HG03064 (cell line): ENCODE results near the gene ENDOG.

Experiments
- ATAC-seq: cut with Tn5 transposase; IDR thresholded peaks from one replicate; pipeline ENCODE4 v1.9.1; 2021; ENCODE audit warnings: low read depth; ENCODE audit not compliant: unreplicated experiment

ENDOG gene

DNA sequence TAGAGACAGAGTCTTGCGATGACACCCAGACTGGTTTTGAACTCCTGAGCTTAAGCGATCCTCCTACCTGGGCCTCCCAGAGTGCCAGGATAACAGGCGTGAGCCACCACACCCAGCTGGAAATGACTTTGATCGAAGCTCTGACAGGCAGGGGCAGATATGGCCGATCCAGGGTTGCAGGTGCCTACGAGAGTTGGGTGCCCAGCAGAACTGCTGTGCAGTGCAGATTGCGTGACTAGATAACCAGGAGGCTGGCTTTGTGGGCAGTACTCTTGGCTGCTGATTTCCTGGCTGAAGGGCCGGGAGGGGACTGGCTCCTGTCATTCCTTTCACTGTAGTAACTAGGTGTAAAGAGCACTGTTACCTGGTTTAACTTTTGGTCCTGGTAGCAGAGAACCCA is 19.4 kb upstream of the ENDOG start:
- ATAC-seq = no peak

DNA sequence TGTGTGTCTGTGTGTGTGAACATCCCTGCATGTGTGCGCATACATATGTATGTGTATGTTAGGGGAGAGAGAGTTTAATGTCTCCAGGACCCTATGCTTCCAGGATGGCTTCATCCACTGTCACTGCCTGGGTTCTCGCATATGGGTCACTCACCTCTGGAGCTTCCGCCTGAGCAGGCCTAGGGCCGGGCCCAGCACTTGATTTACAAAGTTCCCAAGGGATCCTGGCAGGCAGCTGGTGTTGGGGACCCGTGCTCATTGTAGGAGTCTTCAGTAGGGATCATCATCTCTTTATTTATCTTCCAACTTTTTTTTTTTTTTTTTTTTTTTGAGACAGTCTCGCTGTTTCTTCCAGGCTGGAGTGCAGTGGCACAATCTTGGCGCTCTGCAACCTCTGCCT is 18.2 kb upstream of the ENDOG start:
- no peak for ATAC-seq

DNA sequence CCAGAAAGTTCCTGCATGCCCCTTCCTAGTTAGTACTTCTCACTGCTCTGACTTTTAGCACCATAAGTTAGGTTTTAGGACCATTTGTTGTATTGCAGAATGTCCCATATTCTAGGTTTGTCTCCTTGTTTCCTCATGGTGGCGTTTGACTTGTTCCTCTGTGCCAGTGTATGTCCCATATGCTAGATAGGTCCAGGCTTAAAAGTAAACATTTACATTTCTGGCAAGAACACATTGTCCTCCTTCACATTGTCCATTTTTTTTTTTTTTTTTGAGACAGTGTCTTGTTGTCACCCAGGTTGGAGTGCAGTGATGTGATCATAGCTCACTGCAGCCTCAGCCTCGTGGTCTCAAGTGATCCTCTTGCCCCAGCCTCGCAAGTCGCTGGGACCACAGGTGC is 15.8 kb upstream of the ENDOG start:
- no peak for ATAC-seq

DNA sequence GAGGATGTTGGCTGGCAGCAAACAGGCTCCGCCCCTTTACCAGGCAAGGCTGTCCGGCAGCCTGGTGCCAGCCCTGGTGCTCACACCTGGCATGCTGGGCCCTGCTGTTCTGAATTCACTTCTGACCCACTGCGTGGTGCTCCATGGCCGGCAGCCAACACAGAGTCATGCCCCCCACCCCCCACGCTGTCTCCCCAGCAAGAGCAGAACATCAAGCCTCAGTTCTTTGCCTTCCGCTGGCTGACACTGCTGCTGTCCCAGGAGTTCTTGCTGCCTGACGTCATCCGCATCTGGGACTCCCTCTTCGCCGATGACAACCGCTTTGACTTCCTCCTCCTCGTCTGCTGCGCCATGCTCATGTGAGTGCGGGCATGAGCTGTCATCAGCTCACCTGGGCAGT is 12.6 kb upstream of the ENDOG start:
- ATAC-seq = no peak

DNA sequence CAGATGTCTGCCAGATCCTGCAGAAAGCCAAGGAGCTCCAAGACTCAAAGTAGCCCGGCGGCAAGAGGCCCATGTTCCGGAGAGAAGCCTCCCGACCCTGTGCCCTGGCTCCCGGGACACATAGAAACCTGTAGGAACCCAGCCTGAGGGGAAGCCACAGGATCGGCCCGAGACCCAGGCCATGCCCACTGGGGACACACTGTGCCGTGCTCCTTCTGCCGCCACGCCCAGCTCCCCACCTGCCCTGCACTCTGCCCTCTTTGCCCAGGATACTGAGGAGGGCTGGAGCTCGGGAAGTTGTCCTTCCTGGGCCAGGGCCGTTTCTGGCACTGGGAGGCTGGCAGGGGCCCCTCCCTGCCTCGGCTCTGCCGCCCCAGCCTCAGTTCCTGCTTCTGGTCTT is 10.5 kb upstream of the ENDOG start:
- no peak for ATAC-seq

DNA sequence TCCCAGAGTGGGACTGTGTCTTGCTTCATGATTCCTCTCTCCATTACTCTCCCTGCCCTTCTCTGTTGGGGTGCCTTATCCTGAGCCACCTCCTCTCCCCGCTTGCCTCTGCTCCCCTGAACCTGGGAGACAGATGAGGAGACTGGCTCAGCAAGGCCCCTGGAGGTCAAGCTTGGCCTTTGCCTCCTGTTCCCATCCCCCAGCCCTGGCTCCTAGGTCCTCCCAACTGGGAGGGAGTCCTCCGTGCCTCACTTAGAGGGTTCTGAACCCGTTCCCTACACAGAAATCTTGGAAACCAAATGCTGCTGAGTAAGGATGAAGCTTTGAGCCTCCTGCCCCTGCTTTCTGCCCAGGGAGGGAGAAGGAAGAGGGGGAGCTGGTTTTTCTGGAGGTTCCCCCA is 9.8 kb upstream of the ENDOG start:
- ATAC-seq = no peak

DNA sequence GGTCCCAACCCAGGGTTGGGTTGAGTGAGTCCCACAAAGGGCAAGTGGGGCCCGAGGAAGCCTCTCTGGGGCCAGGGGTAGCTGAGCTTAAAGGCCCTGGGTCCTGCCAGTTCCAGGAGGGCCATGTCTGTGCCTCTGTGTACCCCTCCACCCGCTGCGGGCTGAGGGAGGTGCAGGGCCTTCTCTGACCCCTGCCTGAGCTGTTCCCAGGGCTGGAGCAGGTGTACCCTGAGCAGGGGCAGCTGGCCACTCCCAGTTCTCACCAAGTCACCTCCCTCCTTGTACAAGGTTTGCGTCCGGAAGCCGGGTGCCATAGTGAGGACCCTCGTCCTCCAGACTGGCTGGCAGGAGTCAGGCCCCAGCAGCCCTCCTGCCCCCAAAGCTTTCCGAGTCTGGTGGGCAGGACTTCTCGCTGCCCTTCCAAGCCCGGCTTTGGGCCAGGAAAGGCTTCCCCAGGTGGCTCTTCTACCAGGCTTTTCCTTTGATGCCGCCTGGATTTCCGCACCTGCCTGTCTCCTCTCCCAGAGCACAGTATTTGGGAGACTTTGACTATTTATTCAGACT is 9.2 kb upstream of the ENDOG start:
- no peak for ATAC-seq

DNA sequence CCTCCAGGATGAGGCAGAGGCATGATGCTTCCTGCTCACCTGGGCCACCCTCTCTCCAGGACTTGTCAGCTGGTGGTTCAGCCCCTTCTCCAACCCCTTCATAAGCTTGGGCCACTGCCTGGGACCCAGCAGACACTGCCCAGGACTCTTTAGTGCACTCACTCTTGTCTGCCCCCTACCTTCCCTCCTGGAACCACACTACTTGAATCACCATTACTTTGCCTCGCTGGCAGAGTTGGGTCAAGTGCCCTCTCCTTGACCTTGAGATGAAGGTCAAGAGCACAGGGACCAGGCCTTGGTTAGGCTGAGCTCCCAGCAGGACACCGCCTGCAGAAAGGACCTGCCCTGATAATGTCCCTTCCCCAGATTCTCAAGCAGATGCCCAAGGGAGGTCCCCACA is 8.5 kb upstream of the ENDOG start:
- no peak for ATAC-seq

DNA sequence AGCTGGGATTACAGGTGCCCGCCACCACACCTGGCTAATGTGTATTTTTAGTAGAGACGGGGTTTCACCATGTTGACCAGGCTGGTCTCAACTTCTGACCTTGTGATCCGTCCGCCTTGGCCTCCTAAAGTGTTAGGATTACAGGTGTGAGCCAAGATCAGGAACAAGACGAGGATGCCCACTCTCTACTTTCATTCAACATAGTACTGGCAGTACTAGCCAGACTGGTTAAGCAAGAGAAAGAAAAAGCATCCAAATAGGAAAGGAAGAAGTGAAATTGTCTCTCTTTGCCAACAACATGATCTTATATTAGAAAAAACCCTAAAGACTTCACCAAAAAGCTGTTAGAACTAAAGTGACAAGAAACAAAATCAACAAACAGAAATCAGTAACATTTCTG is 7.4 kb upstream of the ENDOG start:
- ATAC-seq = no peak

DNA sequence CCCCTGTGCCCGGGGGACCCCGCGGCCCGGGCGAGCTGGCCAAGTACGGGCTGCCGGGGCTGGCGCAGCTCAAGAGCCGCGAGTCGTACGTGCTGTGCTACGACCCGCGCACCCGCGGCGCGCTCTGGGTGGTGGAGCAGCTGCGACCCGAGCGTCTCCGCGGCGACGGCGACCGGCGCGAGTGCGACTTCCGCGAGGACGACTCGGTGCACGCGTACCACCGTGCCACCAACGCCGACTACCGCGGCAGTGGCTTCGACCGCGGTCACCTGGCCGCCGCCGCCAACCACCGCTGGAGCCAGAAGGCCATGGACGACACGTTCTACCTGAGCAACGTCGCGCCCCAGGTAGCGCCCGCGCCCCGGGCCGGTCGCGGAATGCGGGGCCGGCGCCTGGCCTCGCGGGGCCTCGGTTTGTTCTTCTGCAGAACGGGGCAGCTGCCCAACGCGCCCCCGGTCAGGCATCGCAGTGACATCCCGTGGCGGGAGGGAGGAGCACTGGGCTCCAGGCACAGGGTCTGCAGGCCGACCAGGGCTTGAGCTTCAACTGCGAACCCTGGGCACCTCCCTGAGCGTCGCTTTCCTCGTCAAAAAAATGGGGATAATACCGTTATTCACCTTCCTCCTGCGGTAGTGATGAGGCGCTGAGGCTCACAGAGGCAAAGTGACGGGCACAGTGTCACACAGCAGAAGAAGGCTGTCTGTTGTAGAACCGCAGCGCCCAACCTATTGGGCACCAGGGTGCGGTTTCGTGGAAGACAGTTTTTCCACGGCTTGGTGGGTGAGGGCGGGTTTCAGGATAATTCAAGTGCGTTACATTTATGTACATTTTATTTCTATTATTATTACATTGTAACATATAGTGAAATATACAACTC is 777 bp downstream of the ENDOG start:
- ATAC-seq = no peak

DNA sequence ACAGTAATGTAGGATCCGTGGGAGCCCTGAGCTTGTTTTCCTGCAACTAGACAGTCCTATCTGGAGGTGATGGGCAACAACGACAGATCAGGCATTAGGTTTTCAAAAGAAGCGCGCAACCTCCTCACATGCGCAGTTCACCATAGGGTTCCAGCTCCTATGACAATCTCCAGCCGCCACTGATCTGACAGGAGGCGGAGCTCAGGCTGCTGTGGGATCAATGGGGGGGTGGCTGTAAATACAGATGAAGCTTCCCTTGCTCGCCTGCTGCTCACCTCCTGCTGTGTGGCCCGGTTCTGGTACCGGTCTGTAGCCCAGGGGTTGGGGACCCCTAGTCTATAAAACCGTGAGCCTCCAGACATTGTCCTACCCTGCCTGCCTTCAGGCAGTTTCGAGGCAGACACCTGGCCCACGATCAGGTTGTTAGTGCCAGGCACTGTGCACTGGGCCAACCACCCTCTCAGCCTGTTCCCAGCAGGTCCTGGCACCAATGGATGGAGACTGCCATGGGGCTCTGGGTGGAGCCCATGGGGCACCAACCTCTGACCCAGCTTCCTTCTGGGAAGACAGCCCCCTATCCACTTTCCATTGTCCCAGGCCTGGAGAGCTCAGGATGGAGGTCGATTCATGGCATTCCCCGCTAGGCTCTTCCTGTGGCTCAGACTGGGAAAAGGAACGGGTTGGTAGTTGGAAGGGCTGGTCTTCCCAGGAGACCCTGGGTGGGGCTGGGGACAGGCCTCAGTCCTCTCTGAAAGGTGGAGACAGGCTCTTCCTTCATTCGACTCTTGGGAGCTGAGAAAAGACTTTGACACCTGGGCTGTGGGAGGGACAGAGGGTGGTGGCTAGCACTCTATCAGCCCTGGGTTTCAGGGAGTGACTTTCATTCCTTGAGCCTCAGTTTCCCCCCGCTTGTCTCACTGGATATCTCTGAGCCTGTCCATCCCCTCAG is 1.7 kb downstream of the ENDOG start:
- ATAC-seq = no peak

DNA sequence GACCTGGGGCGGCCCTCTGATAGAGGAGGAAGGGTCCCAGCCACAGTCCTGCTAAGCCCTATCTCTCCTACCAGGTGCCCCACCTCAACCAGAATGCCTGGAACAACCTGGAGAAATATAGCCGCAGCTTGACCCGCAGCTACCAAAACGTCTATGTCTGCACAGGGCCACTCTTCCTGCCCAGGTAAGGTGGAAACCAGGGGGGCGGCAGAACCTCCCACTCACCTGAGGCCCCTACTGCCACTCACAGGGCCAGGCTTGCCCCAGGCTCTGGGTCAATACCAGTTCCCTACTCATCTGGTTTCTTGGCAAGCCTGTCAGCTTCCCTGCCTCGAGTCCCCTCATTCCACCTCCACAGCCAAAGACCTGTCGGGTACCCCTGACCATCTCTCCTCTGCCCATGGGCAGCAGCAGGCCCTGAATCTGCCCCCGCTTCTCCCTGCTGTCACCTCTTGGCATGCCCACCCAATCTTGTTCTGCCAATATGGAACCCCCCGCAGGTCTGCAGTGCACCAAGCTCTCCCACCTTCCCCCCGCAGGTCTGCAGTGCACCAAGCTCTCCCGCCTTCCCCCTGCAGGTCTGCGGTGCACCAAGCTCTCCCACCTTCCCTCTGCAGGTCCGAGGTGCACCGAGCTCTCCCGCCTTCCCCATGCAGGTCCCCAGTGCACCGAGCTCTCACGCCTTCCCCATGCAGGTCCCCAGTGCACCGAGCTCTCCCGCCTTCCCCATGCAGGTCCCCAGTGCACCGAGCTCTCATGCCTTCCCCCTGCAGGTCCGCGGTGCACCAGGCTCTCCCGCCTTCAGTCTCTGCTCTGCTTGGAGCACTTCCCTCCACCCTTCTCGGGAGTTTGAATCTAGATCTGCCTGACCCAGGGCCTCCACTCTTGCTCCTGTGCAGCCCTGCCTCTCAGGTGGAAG is 2.6 kb downstream of the ENDOG start:
- no peak for ATAC-seq

DNA sequence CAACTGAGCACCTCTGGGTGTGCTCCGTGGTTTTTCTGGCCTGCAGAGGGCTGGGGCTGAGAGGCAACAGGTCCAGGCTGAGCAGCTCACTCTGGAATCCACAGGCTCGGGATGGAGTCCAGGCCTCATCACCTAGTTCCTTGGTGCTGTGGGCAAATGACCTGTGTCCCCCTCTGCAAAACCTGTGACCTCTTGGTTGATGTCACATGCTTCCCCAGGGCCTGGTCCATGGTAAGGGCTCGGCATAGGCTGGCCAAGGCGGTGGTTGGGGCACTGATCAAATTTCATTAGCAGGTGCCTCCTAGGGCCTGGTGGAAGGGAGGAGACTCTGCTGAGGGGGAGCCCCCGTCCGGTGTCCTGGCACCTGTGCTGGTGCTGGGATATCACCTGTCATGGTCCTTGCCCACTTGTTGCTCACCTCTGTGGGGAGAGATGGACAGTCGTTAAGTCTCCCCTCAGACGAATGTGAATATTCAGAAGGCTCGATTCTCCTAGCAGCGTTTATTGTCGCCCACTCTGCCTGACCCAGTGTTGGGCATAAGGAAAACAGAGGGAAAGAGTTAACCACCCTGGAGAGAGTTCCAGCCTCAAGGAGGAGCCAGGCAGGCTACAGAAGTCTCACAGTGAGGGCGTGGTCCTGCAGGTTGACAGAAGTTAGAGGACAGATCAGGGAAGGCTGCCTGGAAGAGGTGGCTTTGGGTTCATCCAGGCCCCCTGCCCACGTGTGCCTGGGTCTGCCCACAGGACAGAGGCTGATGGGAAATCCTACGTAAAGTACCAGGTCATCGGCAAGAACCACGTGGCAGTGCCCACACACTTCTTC is 3.5 kb downstream of the ENDOG start:
- ATAC-seq = no peak

DNA sequence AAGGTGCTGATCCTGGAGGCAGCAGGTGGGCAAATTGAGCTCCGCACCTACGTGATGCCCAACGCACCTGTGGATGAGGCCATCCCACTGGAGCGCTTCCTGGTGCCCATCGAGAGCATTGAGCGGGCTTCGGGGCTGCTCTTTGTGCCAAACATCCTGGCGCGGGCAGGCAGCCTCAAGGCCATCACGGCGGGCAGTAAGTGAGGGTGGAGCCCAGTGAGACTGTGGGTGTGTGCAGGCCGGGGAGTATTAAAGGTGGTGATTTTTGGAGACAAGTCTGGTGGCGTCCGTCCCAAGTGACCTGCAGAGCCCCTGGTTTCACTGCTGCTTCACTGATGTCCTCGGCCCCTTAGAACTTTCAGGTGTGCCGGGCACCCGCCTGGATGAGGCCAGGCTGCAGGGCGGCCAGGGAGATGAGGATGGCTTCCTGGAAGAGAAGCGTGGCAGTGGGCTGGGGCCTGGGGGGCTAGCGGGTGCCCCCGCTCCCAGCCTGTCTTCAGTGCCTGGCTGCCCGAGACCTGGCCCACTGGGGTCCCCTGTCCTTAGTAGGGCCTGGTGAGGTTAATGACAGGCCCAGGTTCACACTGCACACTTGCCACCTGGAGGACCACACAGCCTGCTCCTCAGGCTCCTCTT is 4.2 kb downstream of the ENDOG start:
- no peak for ATAC-seq

DNA sequence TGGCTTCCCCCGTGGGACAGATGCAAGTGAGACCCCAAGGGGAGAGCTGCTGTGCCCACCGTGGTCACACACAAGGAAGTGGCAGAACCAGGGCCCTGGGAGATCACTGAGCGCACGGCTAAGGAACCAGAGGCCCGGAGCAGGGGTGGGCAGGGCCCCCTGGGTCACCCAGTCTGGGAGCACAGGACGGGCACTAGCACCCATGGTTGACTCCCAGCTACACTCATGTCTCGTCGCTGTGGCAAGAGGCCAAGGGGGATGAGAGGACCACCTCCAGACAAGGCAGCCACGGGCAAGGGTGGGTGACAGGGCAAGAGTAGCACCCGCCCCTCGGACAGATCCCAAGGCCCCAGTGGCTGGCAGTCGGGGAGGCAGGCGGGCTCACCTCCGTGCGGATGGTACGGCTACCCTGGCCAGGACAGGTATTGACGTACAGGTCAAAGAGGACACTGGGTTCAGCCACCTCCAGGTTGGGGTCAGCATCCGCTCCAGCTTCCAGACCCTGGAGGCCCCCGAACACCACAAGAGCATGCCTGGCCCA is 5.1 kb downstream of the ENDOG start:
- ATAC-seq = no peak

DNA sequence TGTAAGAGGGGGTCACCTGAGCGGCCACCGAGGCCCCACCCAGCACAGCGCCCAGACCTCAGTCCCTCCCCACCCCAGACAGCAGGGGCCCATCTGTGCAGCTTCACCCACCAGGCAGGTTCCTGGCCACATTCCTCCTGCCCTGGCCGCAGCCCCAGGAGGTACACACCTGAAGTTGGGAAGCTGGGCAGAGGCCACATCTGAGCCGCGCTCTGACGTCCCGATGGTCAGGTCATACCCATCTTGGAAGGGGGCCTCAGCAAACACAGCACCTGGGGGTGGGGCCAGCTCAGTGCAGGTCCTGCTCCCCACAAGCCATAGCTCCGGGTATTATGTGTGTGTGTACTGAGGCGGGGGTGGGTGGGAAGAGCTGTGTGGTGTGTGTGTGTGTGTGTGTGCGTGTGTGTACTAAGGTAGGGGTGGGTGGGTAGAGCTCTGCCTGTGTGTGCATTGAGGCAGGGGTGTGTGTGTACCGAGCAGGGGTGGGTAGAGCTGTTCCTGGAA is 5.7 kb downstream of the ENDOG start:
- no peak for ATAC-seq

DNA sequence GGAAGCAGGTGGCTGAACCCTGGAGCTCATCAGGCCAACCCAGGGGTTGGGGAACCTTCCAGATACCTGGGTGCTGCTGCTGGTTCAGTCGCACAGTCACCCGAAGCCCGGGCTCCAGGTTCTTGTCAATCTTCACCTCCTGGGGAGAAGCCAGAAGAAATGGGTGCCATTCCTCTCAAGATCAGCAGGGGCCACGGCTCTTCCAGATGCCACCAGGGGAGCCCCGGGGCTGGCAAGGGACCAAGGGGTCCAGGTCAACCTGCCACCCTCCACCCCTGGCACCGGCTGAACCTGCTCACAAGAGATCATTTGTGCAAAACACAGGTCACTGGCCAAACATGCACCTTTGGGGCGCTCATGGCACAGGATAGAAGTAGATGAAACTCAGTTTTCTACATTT is 6.6 kb downstream of the ENDOG start:
- no peak for ATAC-seq

DNA sequence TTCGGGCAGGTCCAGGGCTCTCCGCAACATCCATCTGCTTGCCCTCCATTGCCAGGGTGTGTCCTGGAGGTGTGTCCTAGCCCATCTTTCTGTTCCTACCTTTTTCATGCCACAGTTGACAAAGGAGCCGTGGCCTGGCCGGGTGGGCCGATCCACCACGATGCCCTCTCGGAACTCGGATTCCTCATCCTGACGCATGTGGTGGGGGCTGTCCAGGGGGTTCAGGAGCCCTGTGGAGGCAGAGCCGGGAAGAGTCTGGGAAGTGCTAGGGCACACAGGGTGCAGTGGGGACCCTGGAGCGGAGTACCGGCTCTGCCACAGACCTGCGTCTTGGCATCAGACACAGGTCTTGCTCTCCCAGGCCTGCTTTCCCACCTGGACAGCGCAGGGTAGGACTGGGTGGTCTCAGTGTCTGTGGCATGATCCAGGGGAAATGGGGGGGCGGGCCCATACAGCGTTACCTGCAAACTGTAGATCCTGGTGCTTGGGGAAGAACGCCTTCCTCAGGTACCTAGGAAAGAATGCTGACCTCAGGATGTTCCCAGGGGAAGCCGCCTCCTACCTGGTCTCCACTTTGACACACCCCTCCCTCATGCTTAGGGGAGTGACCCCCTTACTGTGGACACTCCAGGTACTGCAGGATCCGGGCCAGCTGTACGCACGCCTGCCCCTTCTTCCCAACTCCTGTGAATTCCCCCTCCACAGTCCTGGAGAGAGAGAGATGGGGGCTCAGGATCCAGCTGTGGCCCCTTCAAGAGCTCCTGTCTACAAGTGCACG is 7.8 kb downstream of the ENDOG start:
- ATAC-seq = no peak
